ENCODE results near the gene TMEM92.

DNA sequence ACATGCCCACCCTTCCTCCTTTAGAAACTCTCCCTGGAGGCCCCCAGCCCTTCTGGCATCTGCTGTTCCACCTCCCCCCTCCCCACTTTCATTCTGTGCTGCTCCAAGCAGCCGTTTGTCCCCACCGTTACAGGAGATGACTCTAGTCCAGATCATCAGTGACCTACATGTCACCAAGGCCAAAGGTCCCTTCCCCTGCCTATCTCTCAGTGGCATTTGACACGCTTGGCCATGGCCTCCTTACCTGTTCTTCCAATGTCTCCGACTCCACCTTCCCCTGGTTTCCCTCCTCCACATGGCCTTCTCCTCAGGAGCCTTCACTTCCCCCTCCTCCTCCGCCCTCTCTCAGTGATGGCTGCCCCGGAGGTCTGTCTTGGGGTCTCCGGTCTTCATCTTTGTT lies 9.4 kb downstream of the TMEM92 start:
- TF ChIP-seq POLR2AphosphoS5 (IDR thresholded peaks at IDR 0.05; ENCODE audit: low read depth, low read length) (no peak), SIN3A (IDR thresholded peaks at IDR 0.05; ENCODE audit: borderline replicate concordance, insufficient read depth, low read length) (no peak), FOXP2 (optimal IDR thresholded peaks at IDR 0.05; ENCODE audit: borderline replicate concordance, extremely low read depth, extremely low read length, insufficient read depth) (no peak), TAF1 (IDR thresholded peaks at IDR 0.05; ENCODE audit: borderline replicate concordance, insufficient read depth, low read length) (no peak)
- TF ChIP-seq, protein P1, sequence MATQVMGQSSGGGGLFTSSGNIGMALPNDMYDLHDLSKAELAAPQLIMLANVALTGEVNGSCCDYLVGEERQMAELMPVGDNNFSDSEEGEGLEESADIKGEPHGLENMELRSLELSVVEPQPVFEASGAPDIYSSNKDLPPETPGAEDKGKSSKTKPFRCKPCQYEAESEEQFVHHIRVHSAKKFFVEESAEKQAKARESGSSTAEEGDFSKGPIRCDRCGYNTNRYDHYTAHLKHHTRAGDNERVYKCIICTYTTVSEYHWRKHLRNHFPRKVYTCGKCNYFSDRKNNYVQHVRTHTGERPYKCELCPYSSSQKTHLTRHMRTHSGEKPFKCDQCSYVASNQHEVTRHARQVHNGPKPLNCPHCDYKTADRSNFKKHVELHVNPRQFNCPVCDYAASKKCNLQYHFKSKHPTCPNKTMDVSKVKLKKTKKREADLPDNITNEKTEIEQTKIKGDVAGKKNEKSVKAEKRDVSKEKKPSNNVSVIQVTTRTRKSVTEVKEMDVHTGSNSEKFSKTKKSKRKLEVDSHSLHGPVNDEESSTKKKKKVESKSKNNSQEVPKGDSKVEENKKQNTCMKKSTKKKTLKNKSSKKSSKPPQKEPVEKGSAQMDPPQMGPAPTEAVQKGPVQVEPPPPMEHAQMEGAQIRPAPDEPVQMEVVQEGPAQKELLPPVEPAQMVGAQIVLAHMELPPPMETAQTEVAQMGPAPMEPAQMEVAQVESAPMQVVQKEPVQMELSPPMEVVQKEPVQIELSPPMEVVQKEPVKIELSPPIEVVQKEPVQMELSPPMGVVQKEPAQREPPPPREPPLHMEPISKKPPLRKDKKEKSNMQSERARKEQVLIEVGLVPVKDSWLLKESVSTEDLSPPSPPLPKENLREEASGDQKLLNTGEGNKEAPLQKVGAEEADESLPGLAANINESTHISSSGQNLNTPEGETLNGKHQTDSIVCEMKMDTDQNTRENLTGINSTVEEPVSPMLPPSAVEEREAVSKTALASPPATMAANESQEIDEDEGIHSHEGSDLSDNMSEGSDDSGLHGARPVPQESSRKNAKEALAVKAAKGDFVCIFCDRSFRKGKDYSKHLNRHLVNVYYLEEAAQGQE (IDR thresholded peaks at IDR 0.05; ENCODE audit: insufficient read depth in 1 of 2, low read depth in 2 of 2, low read length in 2 of 2): no peak
